Stimulated activated CD8-positive, alpha-beta memory T cell treated with anti-CD3 and anti-CD28 coated beads, Interleukin-12 subunit alpha, Interleukin-12 subunit beta, amount 100 ng/mL, for 24 hours (primary cell): ENCODE data around the gene PDE7B.

ENCODE experiments used
- DNase-seq: peaks from one replicate; pipeline ENCODE4 v3.0.0-alpha.2; 2020; ENCODE audit errors: extremely low read depth

PDE7B gene

DNA sequence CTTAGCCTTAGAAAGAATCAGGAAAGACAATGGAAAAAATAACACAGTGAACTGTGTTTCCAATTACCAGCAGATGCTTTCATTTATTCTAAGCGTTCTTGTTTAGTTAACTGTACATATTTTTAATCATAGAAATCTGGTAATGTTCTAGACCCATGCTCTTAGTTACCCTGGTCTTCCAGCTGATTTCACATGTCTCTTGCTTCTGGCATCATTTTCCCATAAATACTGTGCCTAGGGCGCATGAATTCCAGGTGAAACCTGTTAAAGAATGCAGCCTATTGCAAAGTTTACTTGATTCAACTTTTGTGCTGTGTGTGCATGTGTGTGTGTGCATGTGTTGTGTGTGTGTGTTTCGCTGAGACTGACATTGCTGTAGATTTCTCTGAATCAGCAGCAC, 178.6 kb downstream of the PDE7B start:
- no peak for DNase-seq

DNA sequence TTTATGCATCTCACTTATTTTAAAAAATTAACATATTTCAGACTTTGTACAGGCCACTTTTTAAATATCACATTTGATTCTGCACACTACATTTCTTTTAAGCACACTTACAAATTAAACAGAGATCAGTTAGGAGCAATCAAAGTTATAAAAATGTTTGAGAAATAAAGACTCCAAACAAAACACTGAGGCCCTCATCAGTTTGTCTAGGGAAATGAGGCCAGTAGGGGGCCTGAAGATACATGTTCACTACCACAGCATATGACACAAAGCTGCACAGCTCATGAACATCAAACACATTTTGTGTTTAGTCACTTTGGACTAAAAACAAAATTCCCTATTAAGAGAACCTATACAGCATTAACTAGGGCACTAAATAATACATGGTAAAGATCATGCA, 180.5 kb downstream of the PDE7B start:
- no peak for DNase-seq

DNA sequence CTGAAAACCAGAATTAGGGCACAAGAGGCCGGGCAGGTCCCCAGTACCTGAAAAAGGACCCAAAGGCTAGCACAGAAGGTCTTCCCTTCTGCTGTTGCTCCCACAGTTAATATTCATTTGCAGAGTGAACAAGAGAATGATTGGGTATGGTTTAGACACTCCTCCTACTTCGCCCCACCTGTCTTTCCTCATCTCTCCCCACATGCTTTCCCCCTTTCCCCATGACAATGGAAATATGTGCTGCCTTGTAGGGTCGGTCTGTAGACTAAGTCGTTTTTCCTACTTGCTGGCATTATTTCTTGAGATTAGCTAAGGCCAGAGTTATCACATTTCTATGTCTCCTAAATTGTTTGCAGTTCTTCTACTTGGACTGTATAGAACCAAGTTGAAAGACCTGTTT, 181.9 kb downstream of the PDE7B start:
- DNase-seq = no peak

DNA sequence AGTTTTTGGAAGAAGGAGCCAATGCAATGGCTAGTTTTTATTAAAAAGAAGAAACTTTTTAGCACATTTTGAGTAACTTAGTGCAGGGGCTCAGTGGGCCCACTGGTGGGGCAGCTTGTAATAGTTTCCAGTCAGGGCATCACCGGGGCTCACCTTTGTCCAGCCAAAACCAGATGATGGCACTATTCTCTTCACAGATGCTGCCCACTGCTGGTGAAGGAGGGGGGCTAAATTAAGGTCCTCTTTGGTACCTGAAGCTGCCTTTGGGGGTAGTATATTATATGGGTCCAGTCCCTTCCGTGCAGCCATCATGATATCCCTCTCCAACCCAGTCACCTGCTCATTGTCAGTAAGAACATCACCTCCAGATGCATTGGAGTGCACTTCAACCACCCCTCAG, 182.9 kb downstream of the PDE7B start:
- no peak for DNase-seq

DNA sequence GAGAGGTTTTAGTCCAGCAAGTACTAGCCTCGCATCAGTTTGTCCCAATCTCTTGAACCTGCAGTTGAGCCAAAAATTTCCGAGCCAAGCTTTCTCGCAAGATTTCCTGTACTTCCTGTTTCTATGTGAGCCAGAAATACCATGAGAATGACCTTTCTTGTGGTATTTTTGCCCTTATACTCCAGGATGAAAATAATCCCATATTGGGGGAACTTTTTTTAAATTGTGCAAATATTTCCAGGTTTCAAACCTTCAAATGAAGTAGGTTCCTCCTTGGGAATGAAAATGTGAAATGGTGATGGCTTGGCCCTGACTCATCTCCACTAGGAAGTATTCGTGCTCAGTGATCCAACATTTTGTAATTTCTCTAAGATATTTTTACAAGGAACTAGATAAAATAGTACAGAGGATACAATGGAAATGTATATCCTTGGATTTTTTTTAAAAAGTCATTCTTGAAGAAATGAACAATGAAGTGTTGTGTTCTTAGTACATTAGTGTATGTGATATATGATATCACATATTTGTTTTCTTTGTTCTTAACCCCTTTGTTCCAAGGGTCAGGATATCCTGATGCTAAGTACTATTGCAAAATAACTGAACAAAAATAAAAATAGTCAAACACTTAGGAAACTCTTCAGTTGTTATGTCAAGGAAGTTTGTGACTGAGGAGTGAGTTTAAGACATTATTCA, 184.0 kb downstream of the PDE7B start:
- DNase-seq = no peak

DNA sequence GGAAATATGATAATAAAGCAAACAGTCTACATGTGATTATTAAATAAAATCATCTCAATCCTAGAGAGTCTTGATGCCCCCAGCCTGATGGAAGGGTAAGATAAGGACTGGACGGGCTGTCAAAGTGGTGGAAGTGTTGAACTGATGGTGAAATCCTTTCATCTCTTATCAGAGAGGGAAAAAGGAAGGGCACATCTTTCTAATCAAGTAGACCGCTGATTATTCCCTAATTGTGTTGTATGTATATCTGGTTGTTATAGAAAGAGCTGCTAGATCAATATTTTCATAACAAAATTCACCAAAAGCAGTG, 184.5 kb downstream of the PDE7B start:
- no peak for DNase-seq

DNA sequence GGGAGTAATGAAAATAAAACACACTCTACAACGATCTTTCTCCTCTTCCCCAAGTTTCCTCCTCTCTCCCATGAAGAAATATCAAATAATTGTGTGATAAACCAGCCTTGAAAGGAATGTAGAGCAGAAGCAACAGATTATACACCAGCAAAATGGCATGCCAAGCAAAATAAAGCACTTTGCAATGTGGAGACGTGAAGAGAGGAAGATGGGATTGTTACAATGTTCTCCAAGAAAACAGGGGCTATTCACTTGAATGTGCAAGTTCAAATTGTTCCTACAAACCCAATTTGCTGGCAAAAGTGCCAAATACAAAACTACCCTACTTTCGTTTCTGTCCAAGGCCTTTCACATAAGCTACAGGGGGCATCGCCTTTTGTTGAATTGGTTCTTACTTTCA, 185.1 kb downstream of the PDE7B start:
- no peak for DNase-seq

DNA sequence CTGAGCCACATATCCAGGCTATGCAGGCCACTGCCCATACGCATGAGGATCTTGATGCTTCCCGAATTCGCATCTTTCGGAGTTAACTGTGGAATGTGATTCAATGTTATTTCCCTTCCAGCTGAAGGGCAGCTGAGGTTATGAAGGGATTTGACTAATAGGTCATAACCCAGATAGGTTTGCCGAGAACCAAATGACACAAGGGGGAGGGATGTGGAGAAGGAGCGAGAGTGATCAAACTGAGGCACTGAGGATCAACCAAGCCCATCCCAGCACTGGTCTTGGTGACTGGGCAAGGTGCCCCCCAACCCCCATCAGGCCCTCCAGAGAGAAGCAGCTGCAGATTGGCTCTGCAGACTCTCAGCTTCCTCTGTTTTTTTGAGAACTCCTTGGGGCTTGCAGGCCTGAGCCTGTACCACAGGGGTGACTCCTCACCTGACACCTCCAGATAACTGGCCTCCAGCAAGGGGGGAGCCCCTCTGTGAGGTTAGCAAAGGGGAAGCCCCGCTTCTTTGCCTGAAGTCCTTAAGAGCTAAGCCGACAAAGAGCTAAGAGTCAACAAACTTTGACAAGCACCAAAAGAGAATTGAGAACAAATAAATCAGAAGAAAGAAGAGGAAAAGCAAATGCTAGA, 185.9 kb downstream of the PDE7B start:
- no peak for DNase-seq

DNA sequence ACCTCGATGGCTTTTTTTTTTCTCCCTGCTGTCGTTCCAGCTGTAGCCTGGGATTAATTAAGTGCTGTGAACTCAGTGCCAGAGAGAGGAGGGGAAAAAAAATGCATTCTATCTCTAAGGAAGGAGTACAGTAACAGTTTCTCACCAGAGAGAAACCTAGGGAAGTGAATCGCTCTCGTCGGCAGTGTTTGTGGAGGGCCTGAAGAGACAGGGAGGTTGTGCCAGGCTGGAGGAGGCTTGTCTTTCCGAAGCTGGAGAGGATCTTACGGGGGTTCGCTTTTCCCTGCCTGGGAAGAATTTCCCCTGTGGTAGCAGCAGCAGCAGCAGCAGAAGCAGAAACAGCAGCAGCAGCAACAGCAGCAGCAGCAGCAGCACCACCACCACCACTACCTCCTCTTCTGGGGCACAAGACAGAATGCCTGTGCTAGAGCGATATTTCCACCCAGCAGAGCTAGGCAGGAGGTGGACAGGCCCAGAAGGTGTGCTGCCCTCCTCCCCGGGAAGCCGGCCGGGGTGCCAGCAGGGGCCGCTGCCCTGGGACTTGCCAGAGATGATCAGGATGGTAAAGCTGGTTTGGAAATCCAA, 186.5 kb downstream of the PDE7B start:
- DNase-seq = no peak

DNA sequence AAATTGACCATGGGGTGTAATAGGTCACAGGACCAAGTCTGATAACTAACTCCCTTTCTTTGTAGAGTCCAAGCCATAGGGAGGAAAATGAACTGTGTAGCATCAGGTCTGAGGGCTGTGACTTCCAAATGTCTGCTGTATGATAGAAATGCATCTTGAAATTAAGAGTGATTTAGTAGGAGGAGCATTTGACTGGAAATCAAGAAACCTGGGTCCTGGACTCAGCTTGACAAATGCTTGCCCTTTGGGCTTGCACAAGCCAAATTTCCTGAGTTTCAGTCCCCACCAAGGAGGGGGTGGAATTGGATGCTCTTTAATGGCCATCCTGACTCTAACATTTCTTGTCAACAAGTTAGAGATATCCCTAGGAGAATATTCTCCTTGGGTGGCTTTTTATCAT, 187.0 kb downstream of the PDE7B start:
- DNase-seq = no peak

DNA sequence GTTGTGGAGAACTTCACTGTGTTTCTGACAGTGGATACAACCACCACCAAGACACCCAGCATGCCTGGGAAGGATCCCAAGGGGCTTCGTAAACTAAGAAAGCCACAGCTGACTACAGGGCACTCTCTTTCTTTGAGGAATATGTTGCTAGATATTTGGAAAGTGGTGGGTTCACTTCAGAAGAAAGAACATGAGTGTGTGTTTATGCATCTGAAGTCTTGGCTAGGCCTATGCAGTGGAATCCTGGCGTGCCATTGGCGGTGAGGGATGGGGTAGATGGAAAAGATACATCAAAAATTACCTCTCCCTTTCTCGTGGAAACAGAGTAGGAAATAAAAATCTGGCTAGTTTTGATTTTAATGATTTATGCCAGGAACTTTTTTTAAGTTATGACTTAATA, 187.7 kb downstream of the PDE7B start:
- DNase-seq = no peak

DNA sequence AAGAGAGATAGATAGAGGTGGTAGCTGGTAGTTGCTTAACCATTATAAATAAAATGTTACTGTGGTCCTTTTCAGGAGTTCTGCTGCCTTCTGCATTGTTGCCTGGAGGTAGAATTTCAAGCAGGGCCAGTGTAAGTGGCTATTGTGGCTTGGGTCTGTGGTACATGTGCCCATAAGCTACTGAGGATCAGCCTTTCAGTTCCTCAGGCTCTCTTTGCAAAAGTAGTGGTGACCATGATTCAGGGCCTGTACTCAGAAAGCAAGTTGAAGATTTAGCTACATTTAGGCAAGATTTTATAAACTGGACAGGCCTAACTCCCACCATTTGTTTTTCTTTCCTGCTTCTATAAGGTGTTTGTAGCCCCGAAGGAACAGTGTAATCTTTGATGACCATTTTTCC, 199.0 kb downstream of the PDE7B start:
- DNase-seq = no peak

DNA sequence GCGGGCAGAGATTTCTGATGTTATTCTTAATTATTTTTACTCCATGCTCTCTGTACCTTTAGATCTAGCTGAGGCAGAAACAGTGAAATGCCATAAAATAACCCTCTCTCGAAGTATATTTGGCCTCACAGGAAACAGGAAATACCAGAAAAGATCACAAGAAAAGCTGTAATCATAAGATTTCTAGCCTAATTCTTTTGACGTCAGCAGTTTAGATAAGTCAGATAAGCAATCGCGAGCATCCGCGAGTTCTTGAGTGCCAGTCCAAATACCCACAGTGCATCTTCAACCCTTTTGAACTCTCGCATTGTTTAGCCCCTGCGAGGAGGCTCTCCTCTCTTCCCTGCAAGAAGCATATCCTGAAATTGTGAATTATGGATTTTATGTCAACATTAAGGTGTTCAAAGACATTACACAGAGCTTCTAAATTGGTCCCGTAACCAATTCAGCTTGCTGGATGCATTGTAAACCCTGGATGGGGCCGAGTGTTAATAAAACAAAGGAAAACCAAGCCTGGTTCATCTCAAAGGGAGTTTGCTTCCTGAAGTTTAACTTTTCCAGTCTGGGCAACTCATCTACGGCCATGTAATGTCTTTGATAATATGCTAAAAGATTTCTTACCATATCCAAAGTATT, 199.8 kb downstream of the PDE7B start:
- DNase-seq = no peak

DNA sequence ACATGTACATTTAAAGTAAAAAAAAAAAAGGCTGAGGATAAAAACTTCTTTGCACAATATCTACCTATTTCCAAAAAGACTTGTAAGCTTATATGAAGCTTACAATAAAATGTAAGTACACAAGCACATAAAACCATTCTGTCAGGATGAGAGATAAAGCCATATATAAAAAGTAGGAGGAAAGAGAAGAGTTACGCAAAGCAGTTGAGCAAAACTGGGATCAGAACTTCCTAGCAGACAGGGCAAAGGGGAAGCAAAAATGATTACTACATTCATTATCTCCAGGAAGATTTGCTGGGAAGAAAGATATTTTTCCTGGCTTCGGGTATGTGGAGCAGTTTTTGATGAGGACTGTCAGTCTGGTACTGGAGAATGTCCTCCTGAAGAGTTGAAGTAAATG, 200.5 kb downstream of the PDE7B start:
- no peak for DNase-seq

DNA sequence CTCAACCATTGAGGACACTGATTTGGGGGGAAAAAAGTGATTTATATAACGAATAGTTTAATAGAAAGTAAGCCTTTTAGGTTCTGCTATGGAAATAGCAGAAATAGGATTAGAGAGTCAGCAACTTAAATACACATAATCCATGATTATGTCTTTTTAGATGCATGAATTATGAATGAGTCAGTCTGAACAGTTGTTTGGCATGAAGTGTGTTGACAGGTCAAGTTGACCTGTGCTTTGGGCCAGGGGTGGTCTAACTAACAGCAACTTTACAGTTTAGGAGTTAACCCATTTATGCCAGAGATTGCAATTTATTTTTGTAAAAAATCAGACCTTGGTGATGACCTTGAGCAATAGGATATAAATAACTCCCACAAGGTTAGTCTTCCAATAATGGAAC, 207.4 kb downstream of the PDE7B start:
- DNase-seq = no peak

DNA sequence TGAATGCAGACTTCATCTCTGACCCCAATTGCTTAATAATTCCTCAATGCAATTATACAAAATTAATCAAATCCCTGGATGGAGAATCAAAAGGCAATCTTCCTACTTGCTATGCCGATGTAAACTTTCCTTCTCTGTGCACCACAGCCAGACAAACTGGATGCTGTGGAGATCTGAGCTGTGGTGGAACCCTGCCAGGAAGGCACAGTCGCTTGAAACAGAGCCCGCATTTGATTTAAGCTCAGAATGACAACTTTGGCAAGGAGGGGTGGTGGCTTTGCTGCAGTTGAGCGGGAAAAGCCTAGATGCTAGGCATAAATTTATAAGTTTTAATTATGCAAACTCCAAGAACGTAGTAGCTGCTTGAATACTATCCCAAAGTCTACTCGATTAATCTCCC, 207.8 kb downstream of the PDE7B start:
- DNase-seq = no peak

DNA sequence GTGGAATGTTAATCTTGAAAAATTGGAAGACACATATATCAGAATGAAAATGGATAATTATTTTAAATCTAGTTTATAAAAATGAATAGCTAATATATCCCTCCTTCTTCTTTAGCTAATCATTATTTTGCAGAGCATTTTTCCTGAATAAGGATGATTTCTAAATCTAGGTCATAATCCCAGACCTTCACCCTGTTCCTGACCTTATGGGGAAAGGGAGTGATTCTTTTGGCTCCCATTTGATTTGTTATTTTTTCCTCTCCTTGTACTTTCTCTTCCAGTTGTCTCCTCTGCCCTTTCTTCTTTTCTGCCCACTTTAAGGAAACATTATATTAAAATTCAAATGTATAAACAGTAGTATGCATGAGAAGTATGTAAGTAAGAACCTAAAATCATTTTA, 208.6 kb downstream of the PDE7B start:
- DNase-seq = no peak

DNA sequence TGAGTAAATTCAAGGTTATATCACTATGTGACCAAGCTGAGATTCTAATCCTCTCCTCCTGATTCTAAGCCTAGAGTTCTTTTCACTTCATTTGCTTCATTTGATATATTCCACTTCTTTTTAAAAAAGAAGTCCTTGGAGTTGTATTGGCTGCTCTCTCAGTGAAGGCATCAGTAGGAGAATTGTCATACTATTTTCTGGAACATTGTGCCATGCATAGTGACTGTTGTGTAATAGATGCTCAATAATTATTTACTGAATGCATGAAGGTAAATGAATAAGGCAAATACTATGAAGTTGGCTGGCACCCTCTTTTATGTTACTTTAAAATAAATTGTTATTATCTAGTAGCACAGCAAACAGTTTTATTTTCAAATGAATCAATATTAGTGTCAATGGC, 209.3 kb downstream of the PDE7B start:
- DNase-seq = no peak

DNA sequence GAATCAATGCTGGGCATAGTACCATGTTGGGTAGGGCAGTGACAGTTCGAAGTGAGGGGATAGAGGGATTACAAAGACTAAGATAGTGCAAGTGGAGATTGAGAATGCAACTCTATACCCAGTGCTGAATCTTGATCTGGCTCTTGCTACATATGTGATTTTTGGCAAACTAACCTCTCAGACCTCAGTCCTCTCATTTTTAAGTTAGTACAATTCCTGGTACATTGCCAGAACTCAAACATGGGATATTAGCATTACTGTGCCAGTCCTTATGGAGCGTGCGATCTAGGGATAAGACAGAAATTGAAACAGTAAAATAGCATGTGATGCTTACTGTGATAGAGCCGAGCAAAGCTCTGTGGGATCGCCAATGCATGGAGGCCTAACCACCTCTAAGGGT, 210.2 kb downstream of the PDE7B start:
- DNase-seq = no peak

DNA sequence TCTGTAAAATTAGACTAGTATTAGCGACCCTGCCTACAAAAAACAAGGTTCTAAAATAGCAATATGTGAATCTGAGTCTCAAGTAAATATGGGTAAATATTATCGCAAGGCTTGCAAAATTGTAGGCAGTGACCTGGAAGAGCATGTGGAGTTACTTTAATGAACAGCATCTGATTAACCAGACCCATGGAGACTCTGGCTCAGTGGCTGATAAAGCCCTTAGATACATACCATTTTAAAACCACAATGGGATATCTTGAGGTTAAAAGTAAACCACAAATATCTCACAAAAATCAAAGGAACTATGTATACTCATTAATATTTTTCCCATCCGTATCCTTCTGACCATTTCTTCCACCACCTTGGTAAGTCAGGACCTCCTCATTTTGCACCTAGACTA, 211.6 kb downstream of the PDE7B start:
- no peak for DNase-seq

DNA sequence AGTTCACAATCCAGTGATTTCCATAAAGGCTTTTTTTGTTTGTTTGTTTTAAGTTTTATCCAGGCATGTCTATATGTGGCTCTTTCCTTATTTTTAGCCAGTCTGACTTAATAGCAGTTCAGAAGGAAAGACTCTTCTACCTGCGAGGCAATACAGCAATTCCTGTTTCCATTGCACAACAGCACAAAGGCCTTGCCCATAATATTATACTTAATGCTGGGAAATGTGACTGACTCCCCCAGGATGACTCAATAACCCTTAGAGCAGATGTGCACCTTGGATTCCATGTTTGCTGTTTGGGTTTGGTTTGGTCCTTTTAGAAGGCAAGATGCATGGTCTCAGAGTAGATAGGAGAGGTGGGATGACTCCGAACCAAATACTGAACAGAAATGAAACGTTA, 214.5 kb downstream of the PDE7B start:
- no peak for DNase-seq

DNA sequence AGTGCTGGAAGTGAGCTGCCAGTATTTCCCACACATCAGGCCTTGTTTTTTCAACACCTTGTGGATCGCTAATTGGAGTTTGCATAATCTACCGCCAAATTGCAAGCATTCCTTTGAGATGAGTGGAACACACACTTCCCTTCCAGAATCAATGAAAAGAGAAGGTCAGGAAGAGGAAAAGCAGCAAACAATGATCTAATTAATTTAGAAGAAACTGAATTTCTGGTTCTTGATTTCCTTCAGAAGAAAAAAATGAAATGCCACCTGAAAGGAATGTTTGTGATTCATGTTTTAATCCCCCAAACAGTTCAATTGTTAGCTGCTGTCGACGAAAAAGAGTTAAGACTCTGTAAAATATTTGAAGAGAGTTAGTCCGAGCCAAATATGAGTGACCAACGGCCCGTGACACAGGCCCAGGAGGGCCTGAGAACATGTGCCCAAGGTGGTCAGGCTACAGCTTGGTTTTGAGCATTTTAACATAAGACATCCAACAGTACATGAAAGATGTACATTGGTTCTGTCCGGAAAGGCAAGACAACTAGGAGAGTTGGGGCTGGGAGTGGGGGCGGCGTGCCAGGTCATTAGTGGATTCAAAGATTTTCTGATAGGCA, 216.3 kb downstream of the PDE7B start:
- DNase-seq = no peak

DNA sequence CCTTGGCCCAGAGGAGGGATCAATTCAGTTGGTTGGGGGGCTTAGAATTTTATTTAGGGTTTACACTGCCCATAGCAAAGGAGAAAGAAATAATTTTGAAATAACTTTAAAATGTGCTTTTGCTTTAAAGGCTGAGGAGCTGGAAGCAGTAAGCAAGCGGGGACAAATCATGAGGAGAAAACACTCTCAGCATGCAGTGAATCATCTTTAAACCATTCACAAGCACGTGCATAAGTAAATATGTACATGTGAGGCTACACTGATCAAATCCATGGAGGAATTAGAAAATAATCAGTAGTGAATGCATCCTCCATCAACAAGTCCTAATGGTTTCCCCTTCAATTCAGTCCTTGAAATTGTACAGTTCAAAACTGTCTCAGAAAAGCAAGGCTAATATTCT, 217.6 kb downstream of the PDE7B start:
- no peak for DNase-seq
